ENCODE data around the gene HMGB4. TPM values are rescaled to one million over a fixed set of nuclear protein-coding genes. Genes with fewer than 3 reads are reported as not detected.

The HMGB4 gene
- total RNA-seq, 3 donors from 2014 or later (not counting 1 experiment from before 2014, with no cell fraction given) = not detected

DNA sequence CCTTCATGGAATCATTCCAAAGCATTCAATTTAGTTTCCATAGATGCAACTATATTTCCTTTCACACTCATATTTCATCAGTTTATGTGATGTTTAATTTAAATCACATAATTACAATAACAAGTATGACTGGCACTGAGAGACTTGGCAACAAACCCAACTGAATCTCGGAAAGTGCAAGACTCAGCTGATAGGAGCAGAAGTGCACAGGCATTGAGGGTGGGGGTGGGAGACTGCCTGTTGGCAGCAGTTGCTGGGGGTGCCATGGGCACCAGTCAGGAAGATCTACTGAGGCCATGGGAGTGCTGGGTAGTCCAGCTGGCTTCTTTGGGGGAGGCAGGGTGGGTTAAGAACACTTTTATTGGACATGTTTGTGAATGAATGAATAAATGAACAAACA, 10.4 kb upstream of the HMGB4 start:
- no peak for DNase-seq
- peaks cover 14 to 23% of the 10 kb centered on the region in 2 donors for H3K27me3 Mint-ChIP-seq (ENCODE audit: low read depth in 2 of 2)
- no peak overlapping the region for H3K4me3 Mint-ChIP-seq
- H3K36me3 Mint-ChIP-seq = no peaks in the 10 kb centered on the region
- no peaks in the 10 kb centered on the region for H3K9me3 Mint-ChIP-seq
- intact Hi-C loops (cut with micrococcal nuclease) = no loop called here
- Histone ChIP-seq H3K4me3 (ENCODE audit: low read length) (no peak overlapping the region), H3K27ac (ENCODE audit: low read length) (no peak overlapping the region), H3K4me1 (ENCODE audit: control insufficient read depth, insufficient read depth, low read length) (no peaks in the 10 kb centered on the region), H3K9me3 (ENCODE audit: control insufficient read depth, insufficient read depth, low read length) (no peaks in the 10 kb centered on the region), H3K27me3 (ENCODE audit: control insufficient read depth, insufficient read depth, low read length) (no peaks in the 10 kb centered on the region), H3K36me3 (ENCODE audit: control insufficient read depth, insufficient read depth, low read length) (no peaks in the 10 kb centered on the region)
- H3K27ac Mint-ChIP-seq = no peak overlapping the region
- no peaks in the 10 kb centered on the region for H3K4me1 Mint-ChIP-seq
- ATAC-seq = no peak
- whole genome bisulfite sequencing (ENCODE audit: insufficient coverage) = 74% methylated on average over 1 of the region's 1 CpG
- TF ChIP-seq, protein P1, sequence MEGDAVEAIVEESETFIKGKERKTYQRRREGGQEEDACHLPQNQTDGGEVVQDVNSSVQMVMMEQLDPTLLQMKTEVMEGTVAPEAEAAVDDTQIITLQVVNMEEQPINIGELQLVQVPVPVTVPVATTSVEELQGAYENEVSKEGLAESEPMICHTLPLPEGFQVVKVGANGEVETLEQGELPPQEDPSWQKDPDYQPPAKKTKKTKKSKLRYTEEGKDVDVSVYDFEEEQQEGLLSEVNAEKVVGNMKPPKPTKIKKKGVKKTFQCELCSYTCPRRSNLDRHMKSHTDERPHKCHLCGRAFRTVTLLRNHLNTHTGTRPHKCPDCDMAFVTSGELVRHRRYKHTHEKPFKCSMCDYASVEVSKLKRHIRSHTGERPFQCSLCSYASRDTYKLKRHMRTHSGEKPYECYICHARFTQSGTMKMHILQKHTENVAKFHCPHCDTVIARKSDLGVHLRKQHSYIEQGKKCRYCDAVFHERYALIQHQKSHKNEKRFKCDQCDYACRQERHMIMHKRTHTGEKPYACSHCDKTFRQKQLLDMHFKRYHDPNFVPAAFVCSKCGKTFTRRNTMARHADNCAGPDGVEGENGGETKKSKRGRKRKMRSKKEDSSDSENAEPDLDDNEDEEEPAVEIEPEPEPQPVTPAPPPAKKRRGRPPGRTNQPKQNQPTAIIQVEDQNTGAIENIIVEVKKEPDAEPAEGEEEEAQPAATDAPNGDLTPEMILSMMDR (IDR thresholded peaks at IDR 0.05) = no peak

DNA sequence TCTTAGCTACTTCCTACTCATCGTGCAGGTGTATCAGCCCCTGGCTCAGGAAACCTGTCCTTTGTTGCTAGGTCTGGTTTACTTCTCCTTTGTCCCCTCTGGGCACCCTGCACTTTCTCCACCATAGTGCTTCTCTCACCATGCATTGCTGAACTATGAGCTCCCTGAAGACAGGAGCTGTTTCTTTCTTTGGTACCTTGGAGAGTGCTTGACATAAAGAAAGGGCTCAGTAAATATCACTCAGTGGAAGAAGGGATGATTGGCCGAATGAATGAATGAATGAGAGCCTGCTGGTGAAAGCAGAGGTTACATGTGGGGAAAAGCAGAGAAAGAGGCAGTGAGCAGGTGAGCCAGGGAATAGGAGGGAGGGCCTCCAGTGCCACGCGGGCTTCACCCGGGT, 9.8 kb upstream of the HMGB4 start:
- Mint-ChIP-seq H3K27me3 (ENCODE audit: low read depth in 2 of 2) (peaks cover 11 to 28% of the 10 kb centered on the region in 2 donors), H3K4me1 (no peaks in the 10 kb centered on the region), H3K27ac (no peak overlapping the region), H3K9me3 (no peaks in the 10 kb centered on the region), H3K36me3 (no peaks in the 10 kb centered on the region), H3K4me3 (no peak overlapping the region)
- no peak for ATAC-seq
- TF ChIP-seq, protein P1 (IDR thresholded peaks at IDR 0.05) = no peak
- H3K4me3 ChIP-seq (ENCODE audit: low read length) = no peak overlapping the region
- intact Hi-C loops (cut with micrococcal nuclease) = no loop called here
- no peak overlapping the region for H3K27ac ChIP-seq (ENCODE audit: low read length)
- H3K4me1 ChIP-seq (ENCODE audit: control insufficient read depth, insufficient read depth, low read length) = no peaks in the 10 kb centered on the region
- no peaks in the 10 kb centered on the region for H3K36me3 ChIP-seq (ENCODE audit: control insufficient read depth, insufficient read depth, low read length)
- no peaks in the 10 kb centered on the region for H3K27me3 ChIP-seq (ENCODE audit: control insufficient read depth, insufficient read depth, low read length)
- no peak for DNase-seq
- WGBS (ENCODE audit: insufficient coverage) = 88% methylated on average over 5 of the region's 5 CpGs
- no peaks in the 10 kb centered on the region for H3K9me3 ChIP-seq (ENCODE audit: control insufficient read depth, insufficient read depth, low read length)

DNA sequence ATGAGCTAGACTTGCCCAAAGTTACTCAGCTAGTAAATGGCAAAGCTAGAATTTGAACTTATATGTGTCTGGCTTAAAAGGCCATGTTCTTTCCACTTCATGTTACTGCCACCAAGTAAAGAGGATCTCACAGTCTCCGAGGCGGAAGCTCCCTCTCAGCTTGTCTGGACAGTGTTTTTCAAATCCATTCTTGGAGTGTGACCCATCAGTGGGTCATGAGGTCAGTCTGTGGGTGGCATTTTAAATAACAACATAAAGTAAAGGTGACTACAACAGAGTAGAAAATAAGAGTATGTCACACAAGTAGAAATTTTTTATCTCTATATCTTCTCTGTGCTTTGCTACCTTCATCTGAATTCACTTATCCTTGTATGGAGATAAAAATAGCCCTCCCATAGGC, 3.2 kb upstream of the HMGB4 start:
- peaks cover 0 to 6% of the 10 kb centered on the region in 2 donors for H3K4me1 Mint-ChIP-seq
- H3K4me1 ChIP-seq (ENCODE audit: control insufficient read depth, insufficient read depth, low read length) = no peaks in the 10 kb centered on the region
- H3K4me3 Mint-ChIP-seq = no peak overlapping the region
- TF ChIP-seq, protein P1 (IDR thresholded peaks at IDR 0.05) = no peak
- ATAC-seq (no peak), DNase-seq (no peak)
- intact Hi-C loops (cut with micrococcal nuclease) = no loop called here
- H3K9me3 Mint-ChIP-seq = no peaks in the 10 kb centered on the region
- no peaks in the 10 kb centered on the region for H3K9me3 ChIP-seq (ENCODE audit: control insufficient read depth, insufficient read depth, low read length)
- no peak overlapping the region for H3K27ac Mint-ChIP-seq
- no peaks in the 10 kb centered on the region for H3K36me3 Mint-ChIP-seq
- H3K27ac ChIP-seq (ENCODE audit: low read length) = no peak overlapping the region
- WGBS (ENCODE audit: insufficient coverage) = 80% methylated on average over 1 of the region's 2 CpGs
- no peaks in the 10 kb centered on the region for H3K27me3 ChIP-seq (ENCODE audit: control insufficient read depth, insufficient read depth, low read length)
- H3K27me3 Mint-ChIP-seq (ENCODE audit: low read depth in 2 of 2) = peaks cover 8 to 31% of the 10 kb centered on the region in 2 donors
- H3K36me3 ChIP-seq (ENCODE audit: control insufficient read depth, insufficient read depth, low read length) = no peaks in the 10 kb centered on the region
- no peak overlapping the region for H3K4me3 ChIP-seq (ENCODE audit: low read length)
